ENCODE results near the gene CD19.
"Not testable (repeated sequence)": the region's sequence is repeated elsewhere in the genome, so short reads cannot be mapped to it uniquely, and the experiment has no call there.

The CD19 gene

DNA sequence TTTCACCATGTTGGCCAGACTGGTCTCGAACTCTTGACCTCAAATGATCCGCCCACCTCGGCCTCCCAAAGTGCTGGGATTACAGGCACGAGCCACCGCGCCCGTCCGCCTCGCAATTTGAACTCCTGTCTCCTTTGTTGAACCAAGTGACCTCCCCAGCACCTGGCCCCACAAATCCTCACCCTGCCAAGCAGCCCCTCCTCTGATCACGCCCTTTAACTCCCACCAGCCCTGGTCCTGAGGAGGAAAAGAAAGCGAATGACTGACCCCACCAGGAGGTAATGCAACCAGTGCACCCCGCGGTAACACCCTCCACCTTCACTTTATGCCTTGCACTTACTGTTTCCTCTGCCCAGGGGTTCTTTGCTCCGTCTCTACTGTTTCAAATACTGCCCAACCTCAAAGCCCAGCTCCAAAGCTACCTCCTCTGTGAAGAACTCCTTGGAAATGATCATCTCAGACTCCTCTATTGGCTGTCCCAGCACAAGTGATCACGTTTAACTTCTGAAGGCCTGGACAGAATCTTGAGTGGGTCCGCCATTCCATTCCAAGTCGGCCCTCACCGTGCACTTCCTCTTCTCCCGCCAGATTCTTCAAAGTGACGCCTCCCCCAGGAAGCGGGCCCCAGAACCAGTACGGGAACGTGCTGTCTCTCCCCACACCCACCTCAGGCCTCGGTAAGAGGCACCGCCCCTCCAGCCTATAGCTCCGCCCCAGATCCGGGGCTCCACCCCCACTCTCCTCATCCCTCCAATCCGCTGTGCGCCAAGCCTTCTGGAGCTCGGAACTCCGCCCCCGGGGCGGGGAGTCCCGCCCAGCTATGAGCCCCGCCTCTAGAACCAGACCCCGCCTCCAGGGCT, 4.4 kb downstream of the CD19 start:
- peak; percentile 20 for DNase-seq (ENCODE audit: low spot score)
- no peak for FAIRE-seq

DNA sequence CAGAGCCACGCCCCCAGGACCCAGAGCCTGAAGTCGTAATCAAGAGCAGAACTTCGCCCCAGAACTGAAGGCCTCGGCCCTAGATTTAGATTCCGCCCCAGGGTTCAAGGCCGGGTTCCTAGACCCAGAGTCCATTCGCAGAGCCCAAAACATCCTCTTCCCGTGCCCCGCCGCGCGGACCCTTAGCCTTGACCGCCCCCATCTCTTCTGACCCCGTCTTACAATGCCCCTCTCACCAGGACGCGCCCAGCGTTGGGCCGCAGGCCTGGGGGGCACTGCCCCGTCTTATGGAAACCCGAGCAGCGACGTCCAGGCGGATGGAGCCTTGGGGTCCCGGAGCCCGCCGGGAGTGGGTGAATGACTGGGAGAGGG, 5.0 kb downstream of the CD19 start:
- FAIRE-seq (no peak), DNase-seq (ENCODE audit: low spot score) (no peak)

DNA sequence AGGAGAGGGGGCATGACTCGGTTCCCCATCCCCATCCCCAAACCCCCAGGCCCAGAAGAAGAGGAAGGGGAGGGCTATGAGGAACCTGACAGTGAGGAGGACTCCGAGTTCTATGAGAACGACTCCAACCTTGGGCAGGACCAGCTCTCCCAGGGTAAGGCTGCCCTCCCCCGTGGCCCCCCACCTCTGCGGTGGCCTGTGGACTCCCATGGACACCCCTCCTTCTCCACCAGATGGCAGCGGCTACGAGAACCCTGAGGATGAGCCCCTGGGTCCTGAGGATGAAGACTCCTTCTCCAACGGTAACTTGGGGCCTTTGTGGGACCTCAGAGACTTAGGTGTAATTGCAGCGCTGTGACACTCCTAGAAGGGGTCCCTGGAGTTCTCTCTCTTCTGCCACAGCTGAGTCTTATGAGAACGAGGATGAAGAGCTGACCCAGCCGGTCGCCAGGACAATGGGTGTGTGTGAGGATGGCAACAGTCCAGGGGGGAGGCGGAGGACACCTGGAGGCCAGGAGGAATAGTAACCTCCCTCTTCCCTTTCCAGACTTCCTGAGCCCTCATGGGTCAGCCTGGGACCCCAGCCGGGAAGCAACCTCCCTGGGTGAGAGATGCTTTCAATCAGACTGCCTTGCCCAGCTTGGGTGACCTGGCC, 5.6 kb downstream of the CD19 start:
- FAIRE-seq (no peak), DNase-seq (ENCODE audit: low spot score) (no peak)

GRCh38 chr16:28938721-28939120, 7.0 kb downstream of the CD19 start:
- FAIRE-seq, result no peak
- DNase-seq (ENCODE audit: low spot score), result no peak

- FAIRE-seq; DNase-seq (ENCODE audit: low spot score): not testable (repeated sequence)
Observed at GRCh38 chr16:28939825-28940224, 8.1 kb downstream of the CD19 start.

DNA sequence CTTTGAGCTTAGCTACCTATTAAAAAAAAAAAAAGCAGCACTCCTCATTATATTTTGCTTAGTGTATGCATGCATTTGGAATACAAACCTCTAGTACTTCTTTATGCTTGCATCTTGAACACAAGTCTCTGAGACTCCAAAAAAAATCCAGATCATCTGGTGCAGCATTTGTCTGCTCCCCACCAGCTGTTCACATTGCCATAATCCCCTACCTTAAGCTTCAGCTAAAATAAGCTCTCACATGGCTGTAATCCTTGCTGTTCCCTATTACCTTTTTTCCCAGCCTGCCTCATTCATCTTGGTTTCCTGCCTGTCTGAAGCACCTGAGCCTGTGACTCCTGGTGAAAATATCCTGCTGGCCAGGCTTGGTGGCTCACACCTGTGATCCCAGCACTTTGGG, 11.5 kb downstream of the CD19 start:
- FAIRE-seq (no peak), DNase-seq (ENCODE audit: low spot score) (no peak)

DNA sequence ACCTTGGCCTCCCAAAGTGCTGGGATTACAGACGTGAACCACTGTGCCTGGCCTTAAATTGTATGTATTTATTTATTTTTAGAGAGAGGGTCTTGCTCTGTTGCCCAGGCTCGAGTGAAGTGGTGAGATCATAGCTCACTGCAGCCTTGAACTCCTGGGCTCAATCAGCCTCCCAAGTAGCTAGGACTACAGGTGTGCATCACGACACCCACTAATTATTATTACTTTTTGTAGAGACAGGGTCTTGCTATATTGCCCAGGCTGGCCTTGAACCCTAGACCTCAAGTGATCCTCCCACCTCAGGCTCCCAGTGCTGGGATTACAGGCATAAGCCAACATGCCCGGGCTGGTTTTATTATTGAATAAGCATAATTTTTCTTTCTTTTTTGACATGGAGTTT, 14.9 kb downstream of the CD19 start:
- DNase-seq (ENCODE audit: low spot score), result no peak
- no peak for FAIRE-seq

GRCh38 chr16:28950648-28951409, 19.1 kb downstream of the CD19 start, which contains the start of gene NFATC2IP:
NFATC2IP (plus strand) TSS chr16:28950937; CDS start chr16:28951012, 75 bp downstream.
- FAIRE-seq (peak; percentile 42), DNase-seq (ENCODE audit: low spot score) (peak; percentile 96)

- no peak for DNase-seq (ENCODE audit: low spot score)
- no peak for FAIRE-seq
Observed at GRCh38 chr16:28951410-28951943, 19.7 kb downstream of the CD19 start.

DNA sequence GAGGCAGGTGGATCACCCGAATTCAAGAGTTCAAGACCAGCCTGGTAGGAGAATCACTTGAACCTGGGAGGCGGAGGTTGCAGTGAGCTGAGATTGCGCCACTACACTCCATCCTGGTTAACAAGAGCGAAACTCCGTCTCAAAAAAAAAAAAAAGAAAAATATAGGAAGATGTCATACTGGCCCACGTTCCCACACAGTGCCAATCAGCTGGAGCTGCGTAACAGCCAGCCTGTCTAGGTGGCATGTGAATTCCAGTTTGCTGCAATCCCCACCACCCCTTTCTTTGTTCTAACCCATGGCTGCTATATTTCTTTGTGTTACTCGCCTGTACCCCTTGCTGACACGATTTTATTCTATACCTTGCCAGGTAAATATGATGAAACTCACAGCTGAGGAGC, 26.4 kb downstream of the CD19 start:
- FAIRE-seq (no peak), DNase-seq (ENCODE audit: low spot score) (no peak)

DNA sequence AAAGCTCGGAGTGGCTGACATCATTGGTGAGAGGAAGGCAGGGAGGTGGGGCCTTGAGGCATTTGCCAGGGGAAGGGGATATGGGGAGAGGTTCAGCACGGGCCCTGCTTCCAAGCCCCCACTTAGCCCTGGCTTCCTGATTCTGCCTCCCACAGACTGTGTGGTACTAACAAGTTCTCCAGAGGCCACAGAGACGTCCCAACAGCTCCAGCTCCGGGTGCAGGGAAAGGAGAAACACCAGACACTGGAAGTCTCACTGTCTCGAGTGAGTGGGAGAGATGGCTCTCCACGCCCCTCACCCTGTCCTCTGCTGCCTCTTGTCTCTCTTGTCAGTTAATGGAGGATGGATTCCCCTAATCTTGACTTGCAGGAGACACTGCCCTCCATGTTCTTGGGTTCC, 27.1 kb downstream of the CD19 start:
- FAIRE-seq (no peak), DNase-seq (ENCODE audit: low spot score) (no peak)

- no peak for FAIRE-seq
- DNase-seq (ENCODE audit: low spot score), result no peak
Observed at GRCh38 chr16:28964072-28964471, 32.3 kb downstream of the CD19 start.

DNA sequence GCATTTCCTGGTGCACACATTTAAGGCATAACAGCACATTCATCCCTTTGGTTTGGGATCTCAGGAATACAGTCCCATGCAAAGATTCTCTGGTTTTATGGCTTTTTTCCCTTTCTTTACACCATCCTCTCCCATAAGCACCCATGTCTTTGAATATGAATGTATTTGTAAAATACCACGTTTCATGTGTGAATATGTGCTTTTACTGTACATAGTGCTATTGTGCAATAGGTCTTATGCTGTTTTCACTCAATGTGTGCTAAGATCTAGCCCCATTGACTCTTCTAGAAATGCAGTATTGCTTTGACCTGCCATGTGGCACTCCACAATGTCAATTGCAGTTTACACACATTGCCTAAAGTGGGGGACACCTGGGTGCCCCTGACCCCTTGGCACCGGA, 32.7 kb downstream of the CD19 start:
- no peak for FAIRE-seq

DNA sequence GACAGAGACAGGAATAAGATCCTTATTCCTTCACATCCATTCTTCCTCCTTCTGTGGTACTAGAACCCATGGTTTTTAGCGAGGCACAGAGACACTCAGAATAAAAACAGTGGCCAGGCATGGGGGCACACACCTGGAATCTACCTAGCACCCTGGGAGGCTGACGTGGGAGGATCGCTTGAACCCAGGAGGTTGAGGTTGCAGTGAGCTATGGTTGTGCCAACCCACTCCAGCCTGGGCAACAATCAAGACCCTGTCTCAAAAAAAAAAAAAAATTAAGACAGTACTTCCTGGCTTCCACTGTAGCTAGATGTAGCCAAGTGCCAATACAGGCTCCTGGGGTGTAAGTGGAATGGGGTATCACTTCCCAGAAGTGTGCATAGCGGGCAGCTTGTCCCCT, 35.4 kb downstream of the CD19 start:
- DNase-seq (ENCODE audit: low spot score), result no peak
- FAIRE-seq, result no peak

More for the DNA sequence above, 32.7 kb downstream of the CD19 start:
- DNase-seq (ENCODE audit: low spot score), result no peak

DNA sequence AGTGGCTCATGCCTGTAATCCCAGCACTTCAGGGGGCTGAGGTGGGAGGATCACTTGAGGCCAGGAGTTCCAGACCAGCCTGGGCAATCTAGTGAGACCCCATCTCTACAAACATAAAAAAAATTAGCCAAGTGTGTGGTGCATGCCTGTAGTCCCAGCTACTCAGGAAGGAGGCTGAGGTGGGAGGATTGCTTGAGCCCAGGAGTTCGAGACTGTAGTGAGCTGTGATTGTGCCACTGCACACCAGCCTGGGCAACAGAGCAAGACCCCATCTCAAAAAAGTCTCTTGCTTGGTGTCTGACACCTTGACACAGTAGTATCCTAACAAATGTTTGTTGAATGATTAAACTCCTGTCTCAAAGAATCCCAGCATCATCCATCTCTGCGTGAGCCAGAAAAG, 37.9 kb downstream of the CD19 start:
- not testable (repeated sequence) for DNase-seq (ENCODE audit: low spot score); FAIRE-seq

DNA sequence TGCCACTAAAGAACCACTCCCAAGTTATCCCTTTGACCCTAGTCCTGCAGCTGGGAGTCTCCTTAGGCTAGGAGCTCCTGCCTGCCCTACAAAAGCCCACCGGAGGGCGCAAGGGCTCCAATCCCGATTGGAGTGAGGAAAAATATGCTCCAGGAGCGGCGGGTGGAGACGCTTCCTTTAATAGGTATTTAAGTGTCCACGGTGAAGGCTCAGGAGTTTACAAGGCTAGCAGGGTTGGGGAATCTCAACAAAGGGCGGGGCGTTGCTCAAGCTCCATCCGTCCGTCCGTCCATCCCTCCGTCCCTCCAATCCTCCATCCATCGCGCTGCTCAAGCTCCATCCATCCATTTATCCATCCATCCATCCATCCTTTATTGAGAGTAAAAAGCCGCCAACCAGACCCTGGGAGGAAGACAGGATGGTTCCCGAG, 42.3 kb downstream of the CD19 start:
- FAIRE-seq (no peak), DNase-seq (ENCODE audit: low spot score) (peak; percentile 68)

GRCh38 chr16:28974437-28975157, 42.8 kb downstream of the CD19 start, which contains the start of gene SPNS1:
SPNS1 (plus strand) TSS chr16:28974778; CDS start chr16:28975152, 374 bp downstream.
- FAIRE-seq, result no peak
- peak; percentile 95 for DNase-seq (ENCODE audit: low spot score)

- FAIRE-seq (no peak), DNase-seq (ENCODE audit: low spot score) (no peak)
Observed at GRCh38 chr16:28975158-28975599, 43.4 kb downstream of the CD19 start.

DNA sequence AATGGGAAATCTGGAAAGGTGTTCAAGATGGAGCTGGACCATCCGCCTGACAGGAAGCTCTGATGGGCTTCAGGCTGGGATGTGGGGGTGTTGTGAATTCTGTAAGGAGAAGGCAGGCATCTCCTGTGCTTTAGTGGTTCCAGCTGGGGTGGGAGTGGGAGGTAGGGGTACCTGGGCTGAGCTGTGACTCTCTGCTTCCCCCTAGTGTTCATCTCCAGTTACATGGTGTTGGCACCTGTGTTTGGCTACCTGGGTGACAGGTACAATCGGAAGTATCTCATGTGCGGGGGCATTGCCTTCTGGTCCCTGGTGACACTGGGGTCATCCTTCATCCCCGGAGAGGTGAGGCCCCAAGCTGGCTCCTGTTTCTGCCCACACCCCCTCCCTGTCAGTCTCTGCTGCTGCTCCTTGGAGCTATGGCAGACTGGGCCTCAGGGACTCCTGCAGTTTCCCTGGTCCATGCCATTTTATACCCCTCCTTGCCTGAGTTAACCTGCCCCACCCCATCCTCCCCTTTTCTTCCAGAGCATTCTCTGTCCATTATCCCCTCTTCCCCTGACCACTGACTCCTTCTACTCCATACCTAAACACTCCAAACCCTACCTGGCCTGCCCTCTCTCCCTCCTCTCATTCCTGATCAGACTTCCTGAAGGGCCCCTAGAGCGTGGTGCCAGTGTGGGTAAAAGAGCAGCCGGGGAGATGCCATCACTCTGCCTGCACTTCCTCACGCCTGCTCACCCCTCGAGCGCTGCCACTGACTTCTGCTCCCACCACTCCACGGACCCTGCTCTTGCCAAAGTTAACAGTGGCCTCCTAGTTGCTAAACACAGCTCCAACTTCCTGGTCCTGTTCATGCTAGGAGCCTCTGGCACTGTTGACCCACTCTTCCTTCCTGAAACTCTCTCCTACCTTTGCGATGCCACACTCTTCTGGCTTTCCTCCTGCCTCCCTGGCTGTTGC, 46.2 kb downstream of the CD19 start:
- DNase-seq (ENCODE audit: low spot score) (no peak), FAIRE-seq (no peak)

- FAIRE-seq, result not testable (repeated sequence)
Observed at GRCh38 chr16:28980330-28980729, 48.6 kb downstream of the CD19 start.

More at GRCh38 chr16:28980330-28980729, 48.6 kb downstream of the CD19 start:
- DNase-seq (ENCODE audit: low spot score), result not testable (repeated sequence)
